Muscle of back (tissue), 13 donors: Measurements from ENCODE around the gene DACT2. TPM values are rescaled to one million over a fixed set of nuclear protein-coding genes. Genes with fewer than 3 reads are reported as not detected.
A peak's percentile ranks its signal among the peaks of the same experiment; 100 is the strongest.
"Not testable (repeated sequence)": the region's sequence is repeated elsewhere in the genome, so short reads cannot be mapped to it uniquely, and the experiment has no call there.

Experiments
- DNase-seq, 3 donors: peaks; one replicate each; pipeline versions ENCODE4 v3.0.0 to v3.0.0-alpha.2; 2013
- long read RNA-seq, 9 donors: transcript quantifications; one replicate each; lab custom pipeline, GENCODE V29; 2026
- polyA plus RNA-seq, 10 donors: library from polyadenylated mRNA; unstranded; fragments of 120-200 nt; gene quantifications; one replicate each; pipeline ENCODE4 v1.2.1, GENCODE V29; 2013; ENCODE audit not compliant: insufficient read length in 10 of 10

The DACT2 gene
- 1 to 10 TPM in 8 of 10 donors, under 1 TPM in 2; 0.72 to 4.1 (median 1.5) TPM for polyA plus RNA-seq
- long read RNA-seq, donor 1, result 0 reads
- long read RNA-seq, donor 2, partial matches to known transcripts, result 0 of 1 reads
- long read RNA-seq, donor 2, other reads (novel, unspliced or antisense), result 0 of 1 reads
- long read RNA-seq, donor 3, result 0 reads
- long read RNA-seq, donor 4, result 0 reads
- long read RNA-seq, donor 5, partial matches to known transcripts, result 0 of 2 reads
- long read RNA-seq, donor 5, other reads (novel, unspliced or antisense), result 0 of 2 reads
- long read RNA-seq, donor 6, partial matches to known transcripts, result 0 of 1 reads
- long read RNA-seq, donor 6, other reads (novel, unspliced or antisense), result 0 of 1 reads
- long read RNA-seq, donor 7, result 0 reads
- long read RNA-seq, donor 8, partial matches to known transcripts, result 0 of 1 reads
- long read RNA-seq, donor 8, other reads (novel, unspliced or antisense), result 0 of 1 reads
- long read RNA-seq, donor 9, result 0 reads

GRCh38 chr6:168319279-168320111 is at the start of gene DACT2:
Gene DACT2 (minus strand): TSS chr6:168319777. CDS start chr6:168319633, 144 bp downstream.
- peak in 1 of 3 donors; percentile 45 for DNase-seq

- DNase-seq, result peak in 1 of 3 donors; percentile 66
Observed at GRCh38 chr6:168368936-168369335, 49.4 kb upstream of the DACT2 start.

GRCh38 chr6:168368066-168368820 is 48.7 kb upstream of the DACT2 start:
- DNase-seq, result peak in 1 of 3 donors; percentile 67

GRCh38 chr6:168367285-168367751 is 47.7 kb upstream of the DACT2 start:
- peak in 2 of 3 donors; percentile 72 to 78 for DNase-seq

GRCh38 chr6:168366473-168366872 is 46.9 kb upstream of the DACT2 start:
- DNase-seq, result no peak

- no peak for DNase-seq
Observed at GRCh38 chr6:168365422-168366165, 46.0 kb upstream of the DACT2 start.

GRCh38 chr6:168364793-168365421 is 45.3 kb upstream of the DACT2 start:
- DNase-seq, result no peak

- no peak for DNase-seq
Observed at GRCh38 chr6:168363811-168364792, 44.5 kb upstream of the DACT2 start.

- DNase-seq, result no peak
Observed at GRCh38 chr6:168363302-168363701, 43.7 kb upstream of the DACT2 start.

- no peak for DNase-seq
Observed at GRCh38 chr6:168362276-168362990, 42.9 kb upstream of the DACT2 start.

- DNase-seq, result no peak
Observed at GRCh38 chr6:168361766-168362165, 42.2 kb upstream of the DACT2 start.

GRCh38 chr6:168359794-168360193 is 40.2 kb upstream of the DACT2 start:
- no peak for DNase-seq

- DNase-seq, result no peak
Observed at GRCh38 chr6:168358842-168359420, 39.4 kb upstream of the DACT2 start.

GRCh38 chr6:168356872-168357271 is 37.3 kb upstream of the DACT2 start:
- DNase-seq, result not testable (repeated sequence)

GRCh38 chr6:168355716-168356522 is 36.3 kb upstream of the DACT2 start:
- DNase-seq, result peak in 2 of 3 donors; percentile 66 to 81

- DNase-seq, result no peak
Observed at GRCh38 chr6:168354338-168354737, 34.8 kb upstream of the DACT2 start.

GRCh38 chr6:168353041-168353440 is 33.5 kb upstream of the DACT2 start:
- no peak for DNase-seq
